Measurements from ENCODE around the gene NBAS. TPM values are rescaled to one million over a fixed set of nuclear protein-coding genes. Genes with fewer than 3 reads are reported as not detected.
"Not testable (repeated sequence)": the region's sequence is repeated elsewhere in the genome, so short reads cannot be mapped to it uniquely, and the experiment has no call there.

Gene NBAS
- polyA plus RNA-seq, 1 donor (not counting 4 experiments of a cell fraction or from before 2014, with no cell fraction given), result 27.9 TPM

DNA sequence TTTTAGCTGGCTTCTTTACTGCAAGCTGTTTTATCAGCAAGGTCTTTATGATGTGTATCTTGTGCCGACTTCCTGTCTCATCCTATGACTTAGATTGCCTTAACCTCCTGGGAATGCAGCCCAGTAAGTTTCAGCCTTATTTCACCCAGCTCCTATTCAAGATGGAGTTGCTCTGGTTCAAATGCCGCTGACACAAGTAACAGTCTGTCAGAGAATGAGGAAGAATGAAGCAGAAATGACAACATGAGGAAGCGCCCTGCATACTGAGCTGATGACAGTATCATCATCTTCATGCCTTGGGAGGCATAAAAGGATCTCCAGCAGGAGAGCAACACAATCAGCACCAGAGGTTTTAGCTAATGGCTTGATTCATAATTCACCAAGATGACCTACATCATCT is 309.4 kb downstream of the NBAS start:
- Histone ChIP-seq H3K4me2 (ENCODE audit: control insufficient read depth, extremely low read depth, insufficient read depth, low read depth, low read length) (no peak overlapping the region), H3K4me1 (ENCODE audit: control insufficient read depth, extremely low read depth, insufficient read depth, low read length) (no peaks in the 10 kb centered on the region), H3K36me3 (ENCODE audit: control insufficient read depth in 2 of 2, extremely low read depth in 1 of 2, insufficient read depth in 2 of 2, low read length in 2 of 2) (no peaks in the 10 kb centered on the region), H3K27ac (ENCODE audit: control insufficient read depth, insufficient read depth, low read length) (no peak overlapping the region), H3K9me3 (ENCODE audit: control insufficient read depth, low read depth, low read length) (no peaks in the 10 kb centered on the region), H3K4me3 (ENCODE audit: control insufficient read depth in 2 of 3, extremely low read depth in 1 of 3, insufficient read depth in 2 of 3, low read depth in 1 of 3, low read length in 3 of 3) (no peak overlapping the region), H3K9me1 (ENCODE audit: control insufficient read depth, extremely low read depth, insufficient read depth, low read length) (no peaks in the 10 kb centered on the region), H2AFZ (ENCODE audit: control insufficient read depth, low read length) (no peak overlapping the region), H3K9ac (ENCODE audit: control insufficient read depth, extremely low read depth, insufficient read depth, low read length) (no peak overlapping the region), H3K27me3 (ENCODE audit: control insufficient read depth, extremely low read depth, insufficient read depth, low read length) (no peaks in the 10 kb centered on the region), H3K79me2 (ENCODE audit: control insufficient read depth, insufficient read depth, low read length) (no peaks in the 10 kb centered on the region), H4K20me1 (ENCODE audit: control insufficient read depth, extremely low read depth, insufficient read depth, low read length) (no peaks in the 10 kb centered on the region)
- TF ChIP-seq, protein P1, sequence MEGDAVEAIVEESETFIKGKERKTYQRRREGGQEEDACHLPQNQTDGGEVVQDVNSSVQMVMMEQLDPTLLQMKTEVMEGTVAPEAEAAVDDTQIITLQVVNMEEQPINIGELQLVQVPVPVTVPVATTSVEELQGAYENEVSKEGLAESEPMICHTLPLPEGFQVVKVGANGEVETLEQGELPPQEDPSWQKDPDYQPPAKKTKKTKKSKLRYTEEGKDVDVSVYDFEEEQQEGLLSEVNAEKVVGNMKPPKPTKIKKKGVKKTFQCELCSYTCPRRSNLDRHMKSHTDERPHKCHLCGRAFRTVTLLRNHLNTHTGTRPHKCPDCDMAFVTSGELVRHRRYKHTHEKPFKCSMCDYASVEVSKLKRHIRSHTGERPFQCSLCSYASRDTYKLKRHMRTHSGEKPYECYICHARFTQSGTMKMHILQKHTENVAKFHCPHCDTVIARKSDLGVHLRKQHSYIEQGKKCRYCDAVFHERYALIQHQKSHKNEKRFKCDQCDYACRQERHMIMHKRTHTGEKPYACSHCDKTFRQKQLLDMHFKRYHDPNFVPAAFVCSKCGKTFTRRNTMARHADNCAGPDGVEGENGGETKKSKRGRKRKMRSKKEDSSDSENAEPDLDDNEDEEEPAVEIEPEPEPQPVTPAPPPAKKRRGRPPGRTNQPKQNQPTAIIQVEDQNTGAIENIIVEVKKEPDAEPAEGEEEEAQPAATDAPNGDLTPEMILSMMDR (optimal IDR thresholded peaks at IDR 0.05 in 1 of 3, IDR thresholded peaks at IDR 0.05 in 1 of 3, conservative IDR thresholded peaks at IDR 0.05 in 1 of 3; ENCODE audit: extremely low read depth in 1 of 3, insufficient read depth in 2 of 3, low read length in 3 of 3), result no peak
- no peak for TF ChIP-seq EZH2 (IDR thresholded peaks at IDR 0.05; ENCODE audit: low read length)
- FAIRE-seq, result no peak
- no peak for DNase-seq (ENCODE audit: low read depth, low spot score)
- dilution Hi-C loops (cut with MboI; ENCODE audit: extremely low pct_ligation_motif_present, low sequenced_read_pairs), result no loop called here

DNA sequence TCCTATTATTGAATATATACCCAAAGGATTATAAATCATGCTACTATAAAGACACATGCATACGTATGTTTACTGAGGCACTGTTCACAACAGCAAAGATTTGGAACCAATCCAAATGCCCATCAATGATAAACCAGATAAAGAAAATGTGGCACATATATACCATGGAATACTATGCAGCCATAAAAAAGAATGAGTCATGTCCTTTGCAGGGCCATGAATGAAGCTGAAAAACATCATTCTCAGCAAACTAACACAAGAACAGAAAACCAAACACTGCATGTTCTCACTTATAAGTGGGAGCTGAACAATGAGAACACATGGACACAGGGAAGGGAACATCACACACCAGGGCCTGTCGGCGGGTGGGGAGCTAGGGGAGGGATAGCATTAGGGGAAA is 310.2 kb downstream of the NBAS start:
- H4K20me1 ChIP-seq (ENCODE audit: control insufficient read depth, extremely low read depth, insufficient read depth, low read length); H3K27me3 ChIP-seq (ENCODE audit: control insufficient read depth, extremely low read depth, insufficient read depth, low read length); H3K9me3 ChIP-seq (ENCODE audit: control insufficient read depth, low read depth, low read length); H3K4me3 ChIP-seq (ENCODE audit: control insufficient read depth in 2 of 3, extremely low read depth in 1 of 3, insufficient read depth in 2 of 3, low read depth in 1 of 3, low read length in 3 of 3); H3K27ac ChIP-seq (ENCODE audit: control insufficient read depth, insufficient read depth, low read length); H3K4me1 ChIP-seq (ENCODE audit: control insufficient read depth, extremely low read depth, insufficient read depth, low read length); H3K9me1 ChIP-seq (ENCODE audit: control insufficient read depth, extremely low read depth, insufficient read depth, low read length); DNase-seq (ENCODE audit: low read depth, low spot score); dilution Hi-C loops (cut with MboI; ENCODE audit: extremely low pct_ligation_motif_present, low sequenced_read_pairs); H3K36me3 ChIP-seq (ENCODE audit: control insufficient read depth in 2 of 2, extremely low read depth in 1 of 2, insufficient read depth in 2 of 2, low read length in 2 of 2); FAIRE-seq; H2AFZ ChIP-seq (ENCODE audit: control insufficient read depth, low read length); H3K4me2 ChIP-seq (ENCODE audit: control insufficient read depth, extremely low read depth, insufficient read depth, low read depth, low read length); H3K9ac ChIP-seq (ENCODE audit: control insufficient read depth, extremely low read depth, insufficient read depth, low read length); H3K79me2 ChIP-seq (ENCODE audit: control insufficient read depth, insufficient read depth, low read length): not testable (repeated sequence)

DNA sequence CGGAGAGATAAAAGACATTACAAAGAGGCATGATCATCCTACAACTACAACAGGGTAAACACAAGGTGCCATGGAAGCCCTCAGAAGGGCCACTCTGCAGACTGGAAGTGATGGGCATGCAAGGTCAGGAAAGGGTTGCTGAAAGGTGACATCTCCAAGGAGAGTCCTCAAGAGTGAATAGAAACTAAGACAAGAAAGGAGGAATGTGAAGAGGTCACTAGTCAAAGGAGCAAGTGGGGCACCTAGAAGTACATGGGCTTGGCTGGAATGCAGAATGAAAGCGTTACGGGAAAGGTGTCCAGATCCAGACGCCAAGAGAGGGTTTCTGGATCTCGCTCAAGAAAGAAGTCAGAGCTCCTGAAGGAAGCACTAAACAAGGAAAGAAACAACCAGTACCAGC is 314.3 kb downstream of the NBAS start:
- H3K9me1 ChIP-seq (ENCODE audit: control insufficient read depth, extremely low read depth, insufficient read depth, low read length), result no peaks in the 10 kb centered on the region

More for the DNA sequence above, 314.3 kb downstream of the NBAS start:
- H3K79me2 ChIP-seq (ENCODE audit: control insufficient read depth, insufficient read depth, low read length), result no peaks in the 10 kb centered on the region
- no peak overlapping the region for H3K4me2 ChIP-seq (ENCODE audit: control insufficient read depth, extremely low read depth, insufficient read depth, low read depth, low read length)
- dilution Hi-C loops (cut with MboI; ENCODE audit: extremely low pct_ligation_motif_present, low sequenced_read_pairs), result no loop called here
- H3K27ac ChIP-seq (ENCODE audit: control insufficient read depth, insufficient read depth, low read length), result no peak overlapping the region
- H3K36me3 ChIP-seq (ENCODE audit: control insufficient read depth in 2 of 2, extremely low read depth in 1 of 2, insufficient read depth in 2 of 2, low read length in 2 of 2), result no peaks in the 10 kb centered on the region
- no peak overlapping the region for H2AFZ ChIP-seq (ENCODE audit: control insufficient read depth, low read length)
- peaks cover 10% of the 10 kb centered on the region for H3K4me1 ChIP-seq (ENCODE audit: control insufficient read depth, extremely low read depth, insufficient read depth, low read length)
- H3K9me3 ChIP-seq (ENCODE audit: control insufficient read depth, low read depth, low read length), result no peaks in the 10 kb centered on the region
- H3K4me3 ChIP-seq (ENCODE audit: control insufficient read depth in 2 of 3, extremely low read depth in 1 of 3, insufficient read depth in 2 of 3, low read depth in 1 of 3, low read length in 3 of 3), result no peak overlapping the region
- DNase-seq (ENCODE audit: low read depth, low spot score), result no peak
- H3K27me3 ChIP-seq (ENCODE audit: control insufficient read depth, extremely low read depth, insufficient read depth, low read length), result no peaks in the 10 kb centered on the region
- H4K20me1 ChIP-seq (ENCODE audit: control insufficient read depth, extremely low read depth, insufficient read depth, low read length), result no peaks in the 10 kb centered on the region
- FAIRE-seq, result no peak
- no peak overlapping the region for H3K9ac ChIP-seq (ENCODE audit: control insufficient read depth, extremely low read depth, insufficient read depth, low read length)
- TF ChIP-seq, protein P1 (optimal IDR thresholded peaks at IDR 0.05 in 1 of 3, IDR thresholded peaks at IDR 0.05 in 1 of 3, conservative IDR thresholded peaks at IDR 0.05 in 1 of 3; ENCODE audit: extremely low read depth in 1 of 3, insufficient read depth in 2 of 3, low read length in 3 of 3), result no peak
- TF ChIP-seq EZH2 (IDR thresholded peaks at IDR 0.05; ENCODE audit: low read length), result no peak

All from keratinocyte (primary cell).